Umbilical cord (tissue), 2 donors: ENCODE results near the gene RFC4. TPM values are rescaled to one million over a fixed set of nuclear protein-coding genes. Genes with fewer than 3 reads are reported as not detected.
A peak's percentile ranks its signal among the peaks of the same experiment; 100 is the strongest.
"Not testable (repeated sequence)": the region's sequence is repeated elsewhere in the genome, so short reads cannot be mapped to it uniquely, and the experiment has no call there.

Source experiments
- DNase-seq: peaks from one replicate; pipeline ENCODE4 v3.0.0-alpha.2; 2015; ENCODE audit warnings: low spot score
- total RNA-seq: library from RNA; depleted of rRNA; stranded (reverse); fragments of >200 nt; gene quantifications from one replicate; pipeline ENCODE4 v1.2.3, GENCODE V29; 2014; ENCODE audit warnings: low replicate concordance; ENCODE audit not compliant: insufficient read depth

Gene RFC4
- total RNA-seq, 1 donor from 2014 or later: 23.8 TPM

GRCh38 chr3:186824430-186825139 is 18.3 kb upstream of the RFC4 start:
- no peak for DNase-seq

- DNase-seq: no peak
Observed at GRCh38 chr3:186823386-186823785, 17.1 kb upstream of the RFC4 start.

DNA sequence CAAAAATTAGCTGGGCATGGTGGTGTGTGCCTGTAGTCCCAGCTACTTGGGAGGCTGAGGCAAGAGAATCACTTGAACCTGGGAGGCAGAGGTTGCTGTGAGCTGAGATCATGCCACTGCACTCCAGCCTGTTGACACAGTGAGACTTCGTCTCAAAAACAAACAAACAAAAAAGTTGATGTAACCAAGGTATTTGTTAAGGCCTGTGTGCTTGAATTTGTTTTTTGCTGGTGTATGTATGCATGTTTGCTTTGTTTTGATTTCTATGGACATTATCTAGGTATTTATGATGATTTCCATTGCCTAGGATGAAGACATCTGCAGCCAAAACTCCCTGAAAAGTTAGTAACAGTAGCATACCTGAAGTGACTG is 16.1 kb upstream of the RFC4 start:
- DNase-seq: not testable (repeated sequence)

DNA sequence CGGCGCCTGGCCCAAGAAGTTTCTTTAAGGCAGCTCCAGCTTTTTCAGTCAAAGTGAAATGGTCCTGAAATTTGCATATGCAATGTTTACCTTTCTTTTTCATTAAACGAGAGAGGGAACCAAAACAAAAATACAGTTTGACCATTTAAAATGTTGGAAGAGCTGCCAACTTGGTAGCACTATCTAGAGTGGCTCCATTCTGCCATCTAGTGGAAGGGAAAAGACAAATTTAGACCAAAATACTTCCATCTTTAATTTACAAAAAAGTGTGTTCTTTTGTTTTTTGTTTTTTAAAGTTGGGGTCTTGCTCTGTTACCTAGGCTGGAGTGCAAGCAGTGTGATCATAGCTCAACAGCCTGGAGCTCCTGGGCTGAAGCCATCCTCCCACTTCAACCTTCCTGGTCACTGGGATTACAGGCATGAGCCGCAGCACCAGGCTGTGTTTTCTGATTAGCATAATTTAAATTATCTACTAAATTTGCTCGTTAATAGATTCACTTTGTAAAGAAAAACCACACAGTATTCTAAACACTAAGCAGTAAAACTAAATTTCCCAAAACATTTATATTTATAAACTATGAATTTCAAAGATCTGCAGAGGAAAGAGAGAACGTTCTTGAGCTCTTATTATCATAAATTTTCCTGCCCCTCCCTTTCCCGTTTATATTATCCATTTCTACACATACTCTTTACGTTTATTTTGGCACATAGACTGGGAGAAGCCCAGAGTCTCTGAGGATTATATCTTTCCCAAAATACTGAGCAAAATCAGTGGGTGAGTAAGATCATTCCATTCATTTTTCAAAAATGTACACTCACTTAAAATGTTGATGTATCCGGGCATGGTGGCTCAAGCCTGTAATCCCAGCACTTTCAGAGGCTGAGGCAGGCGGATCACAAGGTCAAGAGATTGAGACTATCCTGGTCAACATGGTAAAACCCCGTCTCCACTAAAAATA is 15.4 kb upstream of the RFC4 start:
- peak; percentile 59 for DNase-seq

- DNase-seq: no peak
Observed at GRCh38 chr3:186818956-186819355, 12.7 kb upstream of the RFC4 start.

- DNase-seq: no peak
Observed at GRCh38 chr3:186818516-186818915, 12.2 kb upstream of the RFC4 start.

- no peak for DNase-seq
Observed at GRCh38 chr3:186815435-186815834, 9.2 kb upstream of the RFC4 start.

GRCh38 chr3:186814100-186814499 is 7.8 kb upstream of the RFC4 start:
- DNase-seq: no peak

GRCh38 chr3:186811313-186811712 is 5.0 kb upstream of the RFC4 start:
- not testable (repeated sequence) for DNase-seq

DNA sequence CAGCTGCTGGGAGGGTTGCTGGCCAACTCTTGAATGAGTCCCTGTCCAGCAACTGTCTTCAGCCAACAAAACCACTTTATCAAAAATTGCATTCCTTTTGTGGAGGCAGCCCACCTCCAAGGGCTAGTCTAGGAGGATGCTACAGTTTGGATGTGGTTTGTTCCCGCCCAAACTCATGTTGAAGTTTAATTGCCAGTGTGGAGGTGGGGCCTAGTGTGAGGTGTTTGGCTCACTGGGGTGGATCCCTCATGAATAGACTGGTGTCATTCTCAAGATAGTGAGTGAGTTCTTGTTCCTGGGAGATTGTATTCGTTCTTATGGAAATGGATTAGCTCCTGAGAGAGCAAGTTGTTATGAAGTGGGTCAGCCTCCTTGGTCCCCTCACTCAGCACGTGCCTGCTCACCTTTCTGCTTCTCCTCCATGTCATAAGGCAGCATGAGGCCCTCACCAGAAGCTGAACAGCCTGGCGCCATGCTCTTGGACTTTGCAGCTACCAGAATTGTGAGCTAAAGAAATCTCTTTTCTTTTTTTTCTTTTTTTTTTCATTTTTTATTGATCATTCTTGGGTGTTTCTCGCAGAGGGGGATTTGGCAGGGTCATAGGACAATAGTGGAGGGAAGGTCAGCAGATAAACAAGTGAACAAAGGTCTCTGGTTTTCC is 4.2 kb upstream of the RFC4 start:
- no peak for DNase-seq

DNA sequence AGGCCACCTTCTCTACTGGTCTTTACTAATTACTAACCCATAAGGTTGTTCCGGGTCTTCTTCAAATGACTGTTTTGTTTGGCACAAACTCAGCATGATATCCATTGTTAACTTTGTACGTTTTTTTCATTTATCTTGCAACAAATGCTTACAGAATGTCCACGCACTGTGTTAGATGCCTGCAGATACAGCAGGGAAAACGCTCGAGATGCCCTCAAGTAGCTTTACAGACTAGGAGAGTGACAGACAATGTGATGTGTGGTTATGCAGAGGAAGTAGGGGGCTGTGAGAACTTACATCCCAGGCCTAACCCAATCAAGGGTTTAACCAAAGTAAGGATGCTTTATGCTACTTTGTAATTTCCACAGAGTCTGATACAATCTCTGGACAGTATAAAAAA is 949 bp upstream of the RFC4 start:
- DNase-seq: no peak

DNA sequence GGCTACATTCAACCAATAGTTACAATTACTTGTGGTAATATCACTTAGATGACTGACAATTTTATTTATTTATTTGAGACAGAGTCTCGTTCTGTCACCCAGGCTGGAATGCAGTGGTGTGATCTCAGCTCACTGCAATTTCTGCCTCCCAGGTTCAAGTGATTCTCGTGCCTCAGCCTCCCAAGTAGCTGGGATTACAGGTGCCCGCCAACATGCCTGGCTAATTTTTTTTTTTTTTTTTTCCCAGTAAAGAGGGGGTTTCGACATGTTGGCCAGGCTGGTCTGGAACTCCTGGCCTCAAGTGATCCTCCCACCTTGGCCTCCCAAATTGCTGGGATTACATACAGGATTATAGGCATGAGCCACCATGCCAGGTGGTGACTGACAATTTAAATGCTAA is 2.8 kb downstream of the RFC4 start:
- DNase-seq: not testable (repeated sequence)

DNA sequence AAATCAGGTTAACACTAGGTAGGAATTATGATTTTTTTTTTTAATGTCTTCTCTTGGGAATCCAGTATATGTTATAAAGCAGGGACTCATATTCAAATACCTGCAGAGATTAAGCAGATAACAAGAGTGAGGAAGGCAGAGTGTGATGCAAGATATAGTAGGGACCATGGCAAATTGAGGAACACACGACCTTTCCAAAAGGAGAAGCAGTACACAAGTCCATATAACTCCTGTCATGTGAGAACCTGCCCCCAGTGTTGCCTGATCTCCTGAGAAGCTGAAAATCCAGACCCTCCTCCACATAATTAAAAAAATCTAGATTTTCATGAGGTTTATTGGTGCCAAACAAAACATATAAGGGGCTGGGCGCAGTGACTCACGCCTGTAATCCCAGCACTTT is 3.6 kb downstream of the RFC4 start:
- DNase-seq: no peak

DNA sequence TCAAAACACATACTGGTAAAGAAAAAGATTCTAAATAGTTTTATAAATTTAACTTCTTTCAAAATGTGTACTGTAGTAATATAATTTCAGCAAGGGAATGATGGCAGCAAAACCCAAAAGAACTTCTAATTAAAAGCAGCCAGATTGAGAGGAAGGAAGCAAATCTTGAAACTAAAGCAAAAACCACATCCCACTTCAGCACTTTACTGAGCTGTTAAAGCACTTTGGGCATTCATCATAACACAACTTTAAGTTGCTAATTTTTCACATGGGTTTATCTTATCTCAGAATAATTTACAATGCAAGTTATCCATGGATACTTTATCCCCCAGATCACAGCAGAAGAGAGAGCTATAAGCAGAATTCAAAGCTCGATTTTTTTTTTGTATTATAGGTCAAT is 6.0 kb downstream of the RFC4 start:
- no peak for DNase-seq

GRCh38 chr3:186798239-186798874 is 7.9 kb downstream of the RFC4 start:
- DNase-seq: no peak

DNA sequence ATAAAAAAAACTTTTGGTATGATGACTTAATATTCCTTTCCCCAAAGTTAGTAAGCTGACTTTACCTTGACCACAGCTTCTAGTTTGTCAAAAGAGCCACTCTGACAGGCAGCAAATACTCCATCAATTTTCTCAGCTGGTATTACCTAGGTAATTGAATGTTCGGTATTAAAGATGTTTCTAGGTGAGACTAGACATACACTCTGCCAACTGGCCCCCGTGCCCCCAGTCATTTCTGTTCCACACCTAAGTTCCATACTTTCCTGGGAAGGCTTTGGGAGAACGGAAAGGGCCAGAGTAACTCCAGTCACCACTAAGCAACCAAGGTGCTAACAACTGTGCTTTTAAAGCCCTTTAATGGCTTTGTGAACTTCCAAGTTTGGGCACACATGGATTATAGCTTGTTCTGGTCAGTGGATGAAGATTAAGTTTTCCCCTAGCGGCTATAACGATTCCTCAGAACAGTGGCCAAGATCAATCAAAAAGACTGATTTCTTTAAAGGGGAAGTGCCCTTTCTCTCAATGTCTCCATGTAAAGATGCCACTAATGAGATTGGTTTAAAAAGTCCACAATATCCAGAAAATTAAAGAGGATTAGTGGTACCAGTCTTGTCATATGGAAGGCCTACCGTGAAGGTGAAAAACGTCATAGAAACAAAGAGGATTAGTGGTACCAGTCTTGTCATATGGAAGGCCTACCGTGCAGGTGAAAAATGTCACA is 15.9 kb downstream of the RFC4 start:
- DNase-seq: no peak

- no peak for DNase-seq
Observed at GRCh38 chr3:186789554-186790260, 16.6 kb downstream of the RFC4 start.

DNA sequence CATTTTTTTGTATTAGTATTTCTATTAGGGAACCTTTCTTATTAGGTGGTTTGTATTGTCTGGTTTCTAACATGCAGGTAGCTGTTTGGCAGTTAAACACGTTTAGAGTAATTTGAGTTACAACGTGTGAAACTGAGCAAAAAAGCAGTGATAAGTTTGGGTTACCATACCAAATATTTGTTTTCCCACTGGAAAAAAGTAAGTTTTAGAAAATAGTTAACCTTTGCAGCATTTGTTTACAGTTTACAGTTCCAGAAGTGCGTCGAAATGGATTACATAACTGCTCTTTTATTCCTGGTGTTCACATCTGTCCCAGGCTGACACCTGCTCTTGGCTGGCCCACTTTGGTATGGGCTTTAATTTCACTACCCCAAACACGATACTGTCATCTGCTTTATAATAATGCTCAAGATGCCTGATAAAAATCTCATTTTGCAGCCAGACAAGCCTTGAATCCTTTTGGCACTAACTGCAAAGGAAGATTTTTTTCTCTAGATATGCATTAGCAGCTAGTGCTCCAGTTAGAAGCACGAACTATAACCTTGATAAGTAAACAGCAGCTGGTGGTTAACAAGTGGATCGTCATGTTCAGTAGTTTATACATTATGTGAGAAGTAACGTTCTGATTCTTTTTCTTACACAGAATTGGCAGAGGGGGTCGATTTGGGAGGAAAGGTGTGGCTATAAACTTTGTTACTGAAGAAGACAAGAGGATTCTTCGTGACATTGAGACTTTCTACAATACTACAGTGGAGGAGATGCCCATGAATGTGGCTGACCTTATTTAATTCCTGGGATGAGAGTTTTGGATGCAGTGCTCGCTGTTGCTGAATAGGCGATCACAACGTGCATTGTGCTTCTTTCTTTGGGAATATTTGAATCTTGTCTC is 17.6 kb downstream of the RFC4 start:
- DNase-seq: no peak

GRCh38 chr3:186787642-186788481 is 18.4 kb downstream of the RFC4 start:
- DNase-seq: no peak
